GM18511 (cell line): ENCODE results near the gene GCK.

ENCODE experiments used
- ATAC-seq: cut with Tn5 transposase; IDR thresholded peaks from one replicate; pipeline ENCODE4 v1.9.1; 2021; ENCODE audit warnings: mild to moderate bottlenecking, moderate library complexity; ENCODE audit not compliant: unreplicated experiment

Gene GCK

DNA sequence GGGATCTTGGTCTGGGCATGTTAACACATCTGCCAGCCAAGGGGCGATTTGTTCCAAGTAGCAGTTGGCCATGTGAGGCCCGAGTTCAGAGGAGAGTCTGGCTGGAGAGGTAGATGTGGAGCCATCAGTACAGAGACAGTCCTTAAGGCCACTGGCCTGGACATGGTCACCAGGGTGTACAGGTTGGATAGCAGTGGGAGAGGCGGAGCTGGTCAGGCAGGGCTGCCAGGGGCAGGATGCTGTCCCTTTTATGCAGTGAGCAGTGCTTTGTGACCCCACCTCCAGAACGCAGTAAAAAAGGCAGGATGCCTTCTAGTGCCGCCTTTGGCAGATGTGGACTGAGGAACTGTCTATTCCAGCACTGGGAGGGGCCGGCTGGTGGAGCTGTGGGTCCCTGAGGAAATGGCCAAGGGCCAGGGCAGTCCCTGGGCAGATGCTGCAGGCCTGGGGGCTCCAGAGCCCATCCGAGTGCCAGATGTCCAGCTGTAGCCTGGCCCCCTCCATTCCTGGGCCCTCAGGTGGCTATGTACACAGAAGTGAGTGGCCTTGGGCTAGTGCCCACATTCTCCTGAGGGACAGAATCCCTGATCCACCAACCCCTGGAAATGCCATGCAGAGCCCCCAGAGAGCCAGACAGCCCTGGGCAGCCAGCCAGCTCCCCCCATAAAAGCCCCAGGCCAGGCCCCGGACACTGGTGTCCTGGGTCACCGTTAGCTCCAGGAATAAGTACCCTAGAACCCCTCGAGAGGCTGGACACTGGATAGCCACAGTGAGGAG, 31.0 kb downstream of the GCK start:
- no peak for ATAC-seq

DNA sequence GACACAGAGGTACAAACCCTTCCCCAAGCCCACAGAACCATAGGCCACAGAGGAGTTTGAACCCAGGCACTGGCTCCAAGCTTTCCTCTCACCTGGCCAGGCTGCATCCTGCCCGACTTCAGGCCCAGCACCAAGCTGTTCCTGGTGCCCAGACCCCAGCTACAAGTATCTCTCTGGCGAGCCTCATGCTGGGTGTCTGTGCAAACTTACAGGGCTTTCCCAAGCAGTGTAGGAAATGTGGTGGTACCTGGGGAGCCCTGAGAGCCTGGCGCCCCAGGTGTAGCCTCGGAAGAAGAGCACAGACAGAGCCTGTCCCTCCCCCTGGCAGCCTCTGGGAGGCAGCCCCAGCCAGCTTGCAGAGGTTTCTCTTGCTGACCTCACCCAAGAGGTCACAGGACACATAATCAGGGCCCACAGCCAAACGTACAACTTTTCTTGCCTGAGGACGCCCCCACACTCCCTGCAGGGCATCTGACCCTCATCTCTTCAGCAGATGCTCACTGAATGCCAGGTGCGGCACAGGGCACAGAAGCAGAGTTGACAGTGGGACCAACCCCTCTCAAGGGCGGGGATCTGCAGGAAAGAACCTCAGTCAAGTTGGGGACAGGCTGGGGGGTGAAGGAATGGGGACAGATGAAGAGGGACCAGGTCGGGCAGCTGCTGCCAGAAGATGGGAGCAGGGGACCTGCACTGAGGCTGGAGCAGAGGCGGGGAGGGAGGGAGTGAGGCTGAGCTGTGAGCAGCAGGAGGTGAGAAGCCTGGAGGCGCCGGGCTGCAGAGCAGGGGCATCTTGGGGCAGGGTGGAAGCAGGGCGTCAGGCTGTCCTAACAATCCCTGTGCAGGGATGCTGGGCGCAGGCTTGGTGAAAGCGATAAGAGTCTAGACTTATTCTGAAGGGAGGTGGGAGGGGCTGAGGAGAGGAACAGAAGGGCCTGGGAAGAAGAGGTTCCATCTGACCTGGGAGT, 31.8 kb downstream of the GCK start:
- no peak for ATAC-seq

DNA sequence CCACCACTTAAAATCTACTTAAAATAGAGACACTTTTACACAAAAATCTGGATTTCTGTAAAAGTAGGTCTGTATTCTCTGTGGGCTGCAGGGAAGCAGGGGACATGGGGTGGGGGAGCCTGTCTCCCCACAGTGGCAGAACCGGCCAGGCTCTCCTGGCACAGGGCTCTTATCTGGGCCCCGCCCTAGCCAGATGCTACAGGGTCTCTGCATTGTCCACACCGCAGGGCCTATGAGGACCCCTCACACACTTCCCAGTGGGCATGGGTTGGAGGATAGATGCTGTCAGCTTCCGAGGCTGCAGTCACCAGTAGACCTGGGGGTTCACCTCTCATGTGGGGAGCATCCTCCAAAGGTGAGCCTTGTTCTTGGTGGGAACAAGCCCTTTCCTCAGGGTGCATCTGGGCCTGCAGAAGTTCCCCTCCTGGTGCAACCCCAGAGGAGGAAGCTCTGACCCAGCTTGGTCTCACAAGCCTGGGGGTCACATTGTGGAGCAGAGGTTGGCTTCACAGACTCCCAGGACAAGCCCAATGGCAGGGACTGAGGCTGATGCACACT, 32.7 kb downstream of the GCK start:
- ATAC-seq, result no peak

DNA sequence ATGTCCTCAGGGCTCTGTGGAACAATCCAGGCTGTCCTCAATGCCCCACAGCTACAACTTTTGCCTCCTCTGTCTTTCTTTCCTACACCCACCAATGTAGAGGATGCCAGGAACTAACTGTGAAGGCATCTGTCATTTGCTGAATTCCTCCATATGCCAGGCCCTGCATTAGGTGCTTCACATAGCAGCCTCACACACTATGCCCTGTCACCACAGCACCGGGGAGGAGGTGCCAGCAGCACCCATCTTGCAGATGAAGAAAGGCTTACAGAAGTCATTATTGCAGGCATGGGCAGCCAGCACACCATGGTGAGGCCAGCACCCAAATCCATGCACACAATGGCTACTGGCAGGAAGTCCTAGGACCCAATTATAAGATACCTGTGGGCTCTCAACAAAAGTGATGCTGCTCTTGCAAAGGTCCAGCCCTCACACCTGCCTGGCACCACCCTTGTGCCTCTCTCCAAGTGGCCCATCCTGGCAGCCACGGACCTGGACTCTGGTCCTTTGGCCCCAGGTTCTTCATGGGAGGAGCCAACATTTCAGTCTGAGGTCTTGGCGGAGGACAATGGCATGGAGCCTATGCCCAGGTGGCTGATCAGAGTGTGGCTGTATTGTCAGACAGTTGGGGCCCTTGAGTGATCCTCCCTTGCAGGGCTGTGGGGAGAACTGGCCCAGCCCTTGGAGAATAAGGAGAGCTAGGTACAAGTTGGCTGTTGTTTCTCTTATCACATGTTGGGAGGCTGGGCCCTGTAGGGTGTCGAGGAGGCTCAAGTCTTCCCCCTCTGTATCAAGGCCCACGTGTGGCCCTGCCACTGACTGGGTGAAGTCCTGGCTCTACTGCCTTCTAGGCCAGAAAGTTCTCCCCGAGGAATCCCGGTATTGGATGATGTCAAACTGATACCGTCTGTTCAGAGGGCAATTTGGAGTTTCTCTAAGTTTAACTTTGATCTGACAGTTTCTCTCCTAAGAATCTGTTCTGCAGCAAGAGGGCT, 33.8 kb downstream of the GCK start:
- ATAC-seq, result no peak

DNA sequence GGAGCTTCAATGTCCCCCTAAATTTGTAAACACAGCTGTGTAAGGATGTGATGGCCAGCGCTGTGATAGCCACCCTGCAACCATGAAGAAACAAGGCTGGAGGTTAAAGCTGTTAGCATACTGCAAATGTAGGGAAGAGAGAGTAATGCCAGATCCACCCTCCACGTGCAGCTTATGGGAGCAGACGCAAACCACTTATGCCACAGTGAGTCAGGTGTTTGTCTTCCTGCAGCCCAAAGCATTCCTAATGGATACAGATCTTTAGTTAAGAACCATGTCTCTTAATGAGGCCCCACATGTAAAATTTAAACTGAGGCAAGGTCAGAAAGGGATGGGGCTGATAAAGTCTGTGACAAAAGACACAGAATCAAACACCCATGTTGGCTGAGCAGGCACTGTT, 34.5 kb downstream of the GCK start:
- ATAC-seq, result no peak

DNA sequence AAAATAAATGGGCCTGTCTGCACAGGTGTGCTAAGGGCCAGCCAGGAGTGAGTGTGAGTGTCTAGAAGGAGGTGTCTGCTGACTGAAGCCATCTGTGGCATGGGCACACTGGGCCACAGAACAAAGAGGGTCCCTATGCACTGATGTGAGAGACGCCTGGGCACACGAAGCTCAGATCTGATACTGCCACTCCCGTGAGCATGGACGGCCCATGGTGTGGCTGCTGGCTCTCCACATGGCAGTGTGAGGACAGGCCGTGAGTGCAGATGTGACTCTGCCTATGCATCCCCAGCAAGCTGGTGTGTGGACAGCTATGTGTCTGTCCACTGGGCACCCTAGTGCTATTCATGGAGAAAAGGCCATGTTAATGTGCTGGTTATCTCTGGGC, 35.3 kb downstream of the GCK start:
- ATAC-seq, result no peak

DNA sequence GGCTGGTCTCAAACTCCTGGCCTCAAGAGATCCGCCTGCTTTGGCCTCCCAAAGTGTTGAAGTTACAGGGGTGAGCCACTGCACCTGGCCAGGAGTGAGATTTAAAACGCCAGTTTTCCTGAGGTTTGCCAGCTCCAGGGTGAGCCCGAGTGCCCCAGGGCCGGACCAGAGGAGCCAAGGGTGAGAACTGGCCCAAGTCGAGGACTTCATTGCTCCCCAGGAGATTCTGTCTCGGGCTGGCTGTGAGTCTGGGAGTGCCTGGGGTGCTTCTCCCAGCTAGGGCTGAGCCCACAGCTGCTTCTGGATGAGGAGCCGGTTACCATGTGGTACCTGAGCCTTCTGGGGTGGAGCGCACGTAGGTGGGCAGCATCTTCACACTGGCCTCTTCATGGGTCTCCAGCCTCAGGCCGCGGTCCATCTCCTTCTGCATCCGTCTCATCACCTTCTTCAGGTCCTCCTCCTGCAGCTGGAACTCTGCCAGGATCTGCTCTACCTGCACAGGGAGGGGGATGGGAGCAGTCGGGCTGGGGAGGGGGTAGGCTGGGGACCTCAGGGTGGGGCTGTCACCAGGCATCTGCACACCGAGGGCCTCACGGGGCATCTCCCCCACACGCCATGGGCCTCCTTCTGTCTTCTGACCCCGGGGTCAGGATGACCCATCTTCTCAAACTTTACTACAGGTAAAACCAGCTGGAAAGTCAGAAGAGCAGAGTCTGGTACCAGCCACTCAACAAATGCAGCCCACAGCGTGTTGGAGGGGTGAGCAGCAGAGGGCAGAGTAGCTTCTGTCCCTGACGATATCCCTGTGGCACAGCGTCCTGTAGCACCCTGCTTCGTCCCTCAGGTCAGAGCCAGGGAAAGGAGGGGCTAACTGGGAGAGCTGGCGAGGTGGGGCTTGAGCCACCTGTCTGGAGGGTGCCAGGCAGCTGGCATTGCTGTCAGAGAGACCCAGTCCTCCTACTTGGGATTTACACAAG, 36.0 kb downstream of the GCK start:
- no peak for ATAC-seq

DNA sequence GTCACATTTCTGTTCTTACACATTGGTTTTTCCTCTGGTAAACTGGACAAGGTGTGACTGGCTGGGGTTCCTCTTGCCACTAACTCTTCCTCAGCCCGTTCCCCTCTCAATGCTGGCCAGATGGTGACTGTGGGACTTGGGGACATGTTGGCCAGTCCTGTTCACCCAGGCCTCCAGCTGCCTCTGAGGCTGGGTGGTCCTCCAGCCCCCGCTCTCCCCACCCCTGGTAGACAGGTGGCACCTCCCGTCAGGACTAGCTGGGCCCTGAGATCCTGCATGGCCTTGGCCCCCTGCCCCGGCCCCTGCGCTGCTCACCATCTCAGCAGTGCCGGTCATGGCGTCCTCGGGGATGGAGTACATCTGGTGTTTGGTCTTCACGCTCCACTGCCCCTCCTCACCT, 37.3 kb downstream of the GCK start:
- ATAC-seq, result no peak

DNA sequence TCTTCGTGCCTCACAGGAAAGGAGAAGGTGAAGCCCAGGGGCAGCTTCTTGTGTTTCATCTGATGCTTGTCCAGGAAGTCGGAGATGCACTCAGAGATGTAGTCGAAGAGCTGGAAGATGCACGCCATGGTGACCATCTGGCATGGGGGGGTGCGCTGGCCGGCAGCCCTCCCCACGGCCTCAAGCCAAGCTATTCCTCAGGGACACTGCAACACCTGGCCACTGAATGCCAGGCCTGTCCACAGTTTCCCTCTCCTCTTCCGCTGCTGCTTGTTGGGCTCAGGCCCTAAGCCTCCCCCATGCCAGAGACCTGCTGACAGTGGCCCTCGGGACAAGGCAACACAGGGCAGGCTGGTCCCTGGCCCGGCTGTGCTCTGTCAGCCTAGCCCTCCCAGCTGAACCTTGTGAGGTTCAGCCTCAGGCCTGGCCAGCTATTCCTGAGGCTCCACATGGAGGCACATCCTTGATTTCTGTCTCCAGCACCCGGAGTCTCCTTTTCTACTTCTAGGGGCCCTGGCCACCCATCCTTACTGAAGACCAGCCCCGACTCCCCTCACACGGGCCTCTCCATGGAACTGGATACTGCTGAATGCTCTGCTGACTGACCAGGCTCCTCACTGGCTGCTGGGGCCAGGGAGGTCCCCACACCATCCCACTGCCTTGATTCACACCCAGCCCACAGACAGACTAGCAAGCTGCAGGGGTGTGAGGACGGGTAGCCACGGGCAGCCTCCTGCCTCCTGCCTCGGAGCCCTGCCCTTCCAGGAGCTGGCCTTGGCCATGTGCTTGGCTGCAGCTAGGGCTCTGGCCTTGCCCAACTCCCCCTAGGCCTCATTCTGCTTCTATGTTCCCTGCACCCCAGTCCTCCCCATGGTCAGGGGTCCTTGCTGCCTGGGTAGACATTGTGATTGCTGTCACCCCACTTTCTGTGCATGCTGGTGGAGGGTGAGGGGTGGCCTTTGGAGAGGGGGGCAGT, 38.0 kb downstream of the GCK start:
- no peak for ATAC-seq

DNA sequence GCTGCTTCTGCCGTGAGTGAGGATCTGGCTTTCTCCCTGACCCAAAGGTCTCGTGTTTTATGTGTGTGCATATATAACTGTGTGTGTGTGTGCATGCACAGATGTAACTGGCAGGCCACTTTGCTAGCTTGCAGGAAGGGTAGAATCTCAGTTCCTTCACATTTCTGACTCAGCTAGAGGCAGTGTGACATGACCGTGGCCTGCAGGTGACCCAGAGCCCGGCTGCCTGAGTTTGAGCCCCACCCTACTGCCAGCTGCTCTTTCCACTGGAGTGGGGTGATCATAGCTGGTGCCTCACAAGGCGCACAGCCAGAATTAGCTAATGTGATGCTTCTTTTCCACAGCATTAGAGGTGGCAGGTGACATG, 38.8 kb downstream of the GCK start:
- peak; percentile 88 for ATAC-seq

DNA sequence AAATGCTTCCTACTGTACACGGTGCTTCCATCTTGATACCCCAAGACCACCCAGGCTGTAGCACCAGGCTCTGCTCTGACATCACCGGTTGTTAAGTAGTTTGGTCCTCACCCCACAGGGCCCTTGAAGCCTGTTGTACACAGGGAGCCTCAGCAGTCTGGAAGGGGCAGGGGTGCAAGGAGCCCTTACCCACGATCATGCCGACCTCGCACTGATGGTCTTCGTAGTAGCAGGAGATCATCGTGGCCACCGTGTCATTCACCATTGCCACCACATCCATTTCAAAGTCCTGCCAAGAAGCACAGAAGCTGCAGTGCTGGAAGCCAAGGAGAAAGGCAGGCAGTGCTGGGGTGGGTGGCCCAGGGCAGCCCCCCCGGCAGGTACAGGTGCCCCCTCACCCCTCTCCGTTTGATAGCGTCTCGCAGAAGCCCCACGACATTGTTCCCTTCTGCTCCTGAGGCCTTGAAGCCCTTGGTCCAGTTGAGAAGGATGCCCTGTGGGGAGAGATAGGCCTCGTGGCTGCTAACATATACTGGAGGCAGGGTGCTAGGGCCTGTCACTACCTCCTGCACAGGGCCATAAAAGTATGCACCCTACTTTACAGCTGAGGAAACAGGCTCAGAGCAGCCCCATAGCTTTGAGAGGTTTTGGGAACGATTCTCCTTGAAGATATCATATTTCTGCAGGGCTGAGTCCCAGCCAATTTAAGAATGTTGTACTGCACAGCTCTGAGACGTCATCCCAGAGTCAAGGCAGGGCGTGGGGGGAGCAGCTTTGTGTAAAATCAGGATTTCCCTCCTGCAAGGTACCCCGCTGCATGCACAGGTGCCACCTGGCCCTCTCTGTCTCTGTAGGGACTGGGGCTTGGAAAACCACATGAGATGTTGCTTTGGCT, 39.4 kb downstream of the GCK start:
- peak; percentile 21 for ATAC-seq

DNA sequence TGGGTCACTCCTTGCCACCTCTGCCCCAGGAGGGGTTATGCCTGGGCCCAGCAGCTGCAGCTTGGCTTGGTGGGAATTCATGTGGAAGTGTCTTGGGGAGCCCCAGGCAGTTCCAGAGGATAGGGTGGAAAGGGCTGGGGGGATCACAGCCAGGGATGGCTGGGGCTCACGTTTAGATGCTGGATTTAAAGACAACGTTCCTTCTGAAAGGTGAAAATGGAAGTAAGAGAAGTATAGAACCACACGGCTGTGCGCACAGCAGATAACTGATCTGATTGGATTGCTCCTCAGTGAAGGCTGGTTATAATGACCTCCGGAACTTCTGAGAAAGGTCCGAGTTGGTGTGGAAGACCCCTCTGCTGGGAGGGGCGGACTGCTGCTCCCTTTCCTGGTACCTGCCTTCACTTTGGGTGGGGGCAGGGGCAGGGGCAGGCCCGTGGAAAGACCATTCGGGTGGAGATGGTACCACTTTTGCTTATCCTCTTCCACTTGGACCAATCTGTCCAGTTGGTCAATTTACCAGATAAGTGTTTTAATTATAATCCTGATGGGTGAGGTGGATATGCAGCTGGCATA, 40.2 kb downstream of the GCK start:
- no peak for ATAC-seq

DNA sequence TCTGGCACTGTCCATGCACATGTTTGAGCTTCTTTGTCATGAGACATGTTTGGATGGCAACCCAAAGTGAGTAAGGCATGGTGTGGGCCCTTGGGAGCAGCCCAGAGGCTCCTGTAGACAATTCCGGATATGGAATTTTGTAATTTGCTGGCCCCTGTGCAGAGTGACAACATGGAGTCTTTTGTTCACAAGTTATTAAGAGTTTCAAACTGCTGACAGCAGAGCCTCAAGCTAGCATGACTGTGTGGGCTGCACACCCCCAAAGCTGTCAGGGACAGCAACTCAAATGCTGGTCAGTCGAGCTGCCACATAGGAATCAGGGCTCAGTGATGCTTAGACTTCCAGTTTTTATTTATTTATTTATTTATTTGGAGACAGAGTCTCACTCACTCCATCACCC, 41.1 kb downstream of the GCK start:
- no peak for ATAC-seq

DNA sequence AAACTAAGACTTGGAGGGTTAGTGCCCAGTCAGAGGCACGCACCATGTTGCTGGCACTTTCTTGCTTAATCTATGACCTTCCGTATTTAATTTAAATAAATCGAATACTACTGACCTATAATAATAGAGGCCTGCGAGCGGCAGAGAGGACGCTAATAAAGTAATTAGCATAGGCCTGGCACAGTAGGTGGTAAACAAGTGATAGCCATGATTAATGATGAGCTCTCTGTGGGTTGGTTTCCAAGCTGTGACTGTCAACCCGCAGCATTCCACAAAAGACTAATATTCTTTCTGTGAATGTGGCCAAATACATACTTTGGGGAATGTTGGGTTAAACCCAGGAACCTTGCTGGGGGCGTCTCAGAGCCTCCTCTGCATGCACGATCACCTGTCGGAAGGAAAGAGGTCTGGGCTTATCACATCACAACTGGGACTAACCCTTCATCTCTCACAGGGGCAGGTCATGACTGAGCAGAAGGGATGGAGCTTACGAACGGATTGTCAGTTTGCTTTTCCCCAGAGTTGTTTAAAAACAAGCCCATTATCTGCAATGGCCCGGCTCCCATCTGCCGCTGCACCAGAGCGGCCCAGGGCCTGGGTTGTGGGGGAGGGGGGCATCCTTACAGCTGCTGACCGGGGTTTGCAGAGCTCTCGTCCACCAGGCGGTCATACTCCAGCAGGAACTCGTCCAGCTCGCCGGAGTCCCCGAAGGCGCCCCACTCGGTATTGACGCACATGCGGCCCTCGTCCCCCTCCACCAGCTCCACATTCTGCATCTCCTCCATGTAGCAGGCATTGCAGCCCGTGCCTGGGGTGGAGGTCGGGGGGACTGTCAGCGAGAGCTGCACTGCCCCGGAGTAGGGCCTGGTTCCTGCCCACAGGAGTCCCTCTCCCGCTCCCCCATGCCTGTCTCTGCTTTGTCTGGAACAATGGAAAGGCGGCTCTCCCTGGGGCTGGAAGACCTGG, 41.9 kb downstream of the GCK start:
- no peak for ATAC-seq

DNA sequence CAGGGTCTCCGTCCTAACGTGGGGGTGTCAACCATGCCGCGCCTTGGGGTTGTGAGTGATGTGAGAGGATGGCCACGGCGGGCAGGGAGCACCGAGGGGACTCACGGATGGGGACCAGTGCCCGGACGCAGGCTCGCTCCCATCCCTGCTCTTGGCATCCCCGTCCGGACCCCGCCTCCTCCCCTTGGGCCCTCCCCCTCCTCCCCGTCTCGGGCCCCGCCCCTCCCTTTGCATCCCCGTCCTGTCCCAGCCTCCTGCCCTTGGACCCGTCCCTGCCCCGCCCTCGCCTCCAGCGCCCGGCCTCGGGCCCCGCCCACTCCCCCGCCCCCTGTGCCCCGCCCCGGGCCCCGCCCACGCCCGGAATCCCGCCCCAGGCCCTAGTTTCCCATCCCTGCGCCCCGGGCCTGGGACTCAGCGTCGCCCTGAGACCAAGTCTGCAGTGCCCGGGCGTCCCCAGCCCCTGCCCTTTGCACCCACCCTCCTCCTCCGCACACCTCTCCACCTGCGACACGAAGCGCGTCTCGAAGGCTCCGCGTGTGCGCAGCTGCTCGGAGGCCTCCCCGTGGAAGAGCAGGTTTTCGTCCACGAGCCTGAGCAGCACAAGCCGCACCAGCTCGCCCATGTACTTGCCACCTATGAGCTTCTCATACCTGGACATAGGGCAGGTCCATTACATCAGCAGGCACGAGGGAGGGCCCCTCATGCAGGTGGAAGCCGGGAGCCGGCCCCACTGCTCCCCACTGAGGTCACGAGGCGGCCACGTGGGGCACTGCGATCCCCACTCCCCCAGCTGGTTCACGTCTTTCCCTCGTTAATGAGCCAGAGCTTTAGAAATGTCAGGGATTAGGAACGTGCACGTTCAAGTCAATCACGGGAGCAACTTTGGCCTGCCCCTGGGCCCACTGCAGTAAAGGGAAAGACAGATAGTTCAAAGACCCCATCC, 43.0 kb downstream of the GCK start:
- no peak for ATAC-seq
